ENCODE results near the gene CSKMT. TPM values are rescaled to one million over a fixed set of nuclear protein-coding genes. Genes with fewer than 3 reads are reported as not detected.

Gene CSKMT
- total RNA-seq, 1 experiment from 2014 or later, result 40.1 TPM

DNA sequence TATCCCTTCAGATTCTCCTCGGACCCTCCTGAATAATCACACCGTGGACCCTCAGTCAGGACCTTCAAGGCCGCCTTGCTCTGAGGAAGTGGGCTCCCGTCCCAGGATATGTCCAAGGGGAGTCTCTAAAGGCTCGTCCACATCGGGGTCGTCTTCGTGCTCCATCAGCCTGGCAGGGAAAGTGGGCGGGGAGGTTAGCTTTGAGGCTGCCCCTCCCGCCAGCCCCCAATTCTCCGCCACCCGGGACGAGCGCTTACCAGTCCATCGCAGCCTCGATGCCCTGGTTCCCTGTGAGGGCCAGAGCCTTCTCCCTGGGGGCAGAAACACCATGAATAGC is 13.3 kb downstream of the CSKMT start:
- peak overlapping the region; percentile 91 for H3K27ac Mint-ChIP-seq (ENCODE audit: unreplicated experiment)
- H3K36me3 Mint-ChIP-seq (ENCODE audit: insufficient read depth, unreplicated experiment), result peaks cover 32% of the 10 kb centered on the region
- no peak for DNase-seq
- H3K27me3 ChIP-seq (replicated peaks; ENCODE audit: control insufficient read depth, insufficient read depth, low read length), result no peaks in the 10 kb centered on the region
- H3K4me3 Mint-ChIP-seq (ENCODE audit: unreplicated experiment), result peak overlapping the region; percentile 81
- H3K36me3 ChIP-seq (ENCODE audit: control insufficient read depth, insufficient read depth, low read length), result no peaks in the 10 kb centered on the region
- ChIA-PET POLR2A (no interaction called here), CTCF (no interaction called here)
- no TSS peak for BruUV-seq (replicated peaks)
- no peaks in the 10 kb centered on the region for H3K9me3 Mint-ChIP-seq (ENCODE audit: unreplicated experiment)
- peaks cover 15% of the 10 kb centered on the region for H3K4me1 Mint-ChIP-seq (ENCODE audit: low read depth, unreplicated experiment)
- no peaks in the 10 kb centered on the region; the same call in 1 of the 2 replicates for H3K4me1 ChIP-seq
- no peaks in the 10 kb centered on the region for H3K9me3 ChIP-seq
- intact Hi-C loops (cut with micrococcal nuclease; ENCODE audit: unreplicated experiment), result loop anchor here (10.0 kb wide), 1 partner anchor 284 kb away; no protein-coding TSS in a partner anchor
- TF ChIP-seq, protein P1, sequence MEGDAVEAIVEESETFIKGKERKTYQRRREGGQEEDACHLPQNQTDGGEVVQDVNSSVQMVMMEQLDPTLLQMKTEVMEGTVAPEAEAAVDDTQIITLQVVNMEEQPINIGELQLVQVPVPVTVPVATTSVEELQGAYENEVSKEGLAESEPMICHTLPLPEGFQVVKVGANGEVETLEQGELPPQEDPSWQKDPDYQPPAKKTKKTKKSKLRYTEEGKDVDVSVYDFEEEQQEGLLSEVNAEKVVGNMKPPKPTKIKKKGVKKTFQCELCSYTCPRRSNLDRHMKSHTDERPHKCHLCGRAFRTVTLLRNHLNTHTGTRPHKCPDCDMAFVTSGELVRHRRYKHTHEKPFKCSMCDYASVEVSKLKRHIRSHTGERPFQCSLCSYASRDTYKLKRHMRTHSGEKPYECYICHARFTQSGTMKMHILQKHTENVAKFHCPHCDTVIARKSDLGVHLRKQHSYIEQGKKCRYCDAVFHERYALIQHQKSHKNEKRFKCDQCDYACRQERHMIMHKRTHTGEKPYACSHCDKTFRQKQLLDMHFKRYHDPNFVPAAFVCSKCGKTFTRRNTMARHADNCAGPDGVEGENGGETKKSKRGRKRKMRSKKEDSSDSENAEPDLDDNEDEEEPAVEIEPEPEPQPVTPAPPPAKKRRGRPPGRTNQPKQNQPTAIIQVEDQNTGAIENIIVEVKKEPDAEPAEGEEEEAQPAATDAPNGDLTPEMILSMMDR (IDR thresholded peaks at IDR 0.05; ENCODE audit: insufficient read depth in 1 of 2, low read depth in 1 of 2, low read length in 1 of 2, severe bottlenecking in 1 of 2, unreplicated experiment in 1 of 2), result no peak
- no peaks in the 10 kb centered on the region for H3K27me3 Mint-ChIP-seq (ENCODE audit: insufficient read depth, unreplicated experiment)
- peak overlapping the region; percentile 95 for H3K4me3 ChIP-seq (ENCODE audit: low read depth, low read length)

DNA sequence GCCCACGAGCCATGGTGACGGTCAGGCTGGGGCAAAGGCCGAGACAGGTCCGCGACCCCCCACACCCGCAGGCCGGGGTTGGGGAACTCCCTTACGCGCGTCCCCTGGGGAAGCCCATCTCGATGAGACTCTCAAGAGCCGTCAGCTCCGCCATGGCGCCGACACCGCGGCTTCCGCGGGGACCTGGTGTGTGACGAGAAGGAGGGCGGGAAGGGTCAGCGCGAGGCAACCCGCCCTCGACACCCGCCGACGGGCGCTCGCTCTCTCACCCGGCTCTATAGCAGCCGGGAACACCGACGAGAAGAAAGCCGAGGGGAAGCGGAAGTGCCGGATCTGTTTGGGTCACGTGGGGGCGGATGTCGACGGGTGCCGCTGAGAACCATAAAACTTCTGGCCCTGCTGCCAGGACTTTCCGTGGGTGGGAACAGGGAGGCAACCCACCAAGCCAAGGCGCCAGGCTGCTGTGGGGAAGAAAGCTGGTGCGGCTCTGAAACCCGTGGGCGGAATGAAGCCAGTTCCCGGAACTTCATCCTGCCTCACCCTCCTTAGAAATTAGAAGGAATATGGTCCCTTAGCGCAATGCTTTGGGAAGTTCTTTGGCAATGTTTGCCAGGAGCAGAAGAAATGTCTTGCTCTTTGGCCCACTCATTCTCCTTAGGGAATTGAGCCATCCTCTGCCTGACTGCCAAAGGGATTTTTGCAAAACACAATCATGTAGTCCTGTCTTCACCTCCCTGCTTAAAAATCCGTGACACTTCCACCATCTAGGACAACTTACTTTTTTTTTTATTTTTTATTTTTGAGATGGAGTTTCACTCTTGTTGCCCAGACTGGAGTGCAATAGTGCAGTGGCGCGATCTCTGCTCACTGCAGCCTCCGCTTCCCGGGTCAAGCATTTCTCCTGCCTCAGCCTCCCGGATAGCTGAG is 13.9 kb downstream of the CSKMT start, which contains the start of gene UBXN1:
Gene UBXN1, minus strand, starts transcription at position 304 of the 927 bp plus-strand sequence. Its CDS starts 150 bp downstream, at position 154.
- peak within 1 kb of the TSS; percentile 95 for H3K4me3 ChIP-seq (ENCODE audit: low read depth, low read length)
- Mint-ChIP-seq H3K4me1 (ENCODE audit: low read depth, unreplicated experiment) (peaks cover 15% of the 10 kb centered on the region), H3K27me3 (ENCODE audit: insufficient read depth, unreplicated experiment) (no peaks in the 10 kb centered on the region), H3K36me3 (ENCODE audit: insufficient read depth, unreplicated experiment) (peaks cover 26% of the 10 kb centered on the region), H3K9me3 (ENCODE audit: unreplicated experiment) (no peaks in the 10 kb centered on the region), H3K4me3 (ENCODE audit: unreplicated experiment) (peak within 1 kb of the TSS; percentile 81), H3K27ac (ENCODE audit: unreplicated experiment) (peak within 1 kb of the TSS; percentile 91)
- H3K9me3 ChIP-seq, result no peaks in the 10 kb centered on the region
- no peaks in the 10 kb centered on the region; the same call in 1 of the 2 replicates for H3K4me1 ChIP-seq
- ChIA-PET POLR2A (interaction anchor here (0.6 kb wide), 1 partner anchor 177 kb away, joined by 8 read pairs; no protein-coding TSS in a partner anchor), CTCF (no interaction called here)
- intact Hi-C loops (cut with micrococcal nuclease; ENCODE audit: unreplicated experiment), result loop anchor here (1.0 to 10.0 kb wide), 3 partner anchors 8 to 284 kb away; partner anchors contain the start of gene UQCC3
- DNase-seq, result peak; percentile 87 to 88
- no peaks in the 10 kb centered on the region for H3K36me3 ChIP-seq (ENCODE audit: control insufficient read depth, insufficient read depth, low read length)
- TF ChIP-seq, protein P1 (IDR thresholded peaks at IDR 0.05; ENCODE audit: insufficient read depth in 1 of 2, low read depth in 1 of 2, low read length in 1 of 2, severe bottlenecking in 1 of 2, unreplicated experiment in 1 of 2), result no peak
- TSS peak; percentile 64 for BruUV-seq (replicated peaks)
- H3K27me3 ChIP-seq (replicated peaks; ENCODE audit: control insufficient read depth, insufficient read depth, low read length), result no peaks in the 10 kb centered on the region

DNA sequence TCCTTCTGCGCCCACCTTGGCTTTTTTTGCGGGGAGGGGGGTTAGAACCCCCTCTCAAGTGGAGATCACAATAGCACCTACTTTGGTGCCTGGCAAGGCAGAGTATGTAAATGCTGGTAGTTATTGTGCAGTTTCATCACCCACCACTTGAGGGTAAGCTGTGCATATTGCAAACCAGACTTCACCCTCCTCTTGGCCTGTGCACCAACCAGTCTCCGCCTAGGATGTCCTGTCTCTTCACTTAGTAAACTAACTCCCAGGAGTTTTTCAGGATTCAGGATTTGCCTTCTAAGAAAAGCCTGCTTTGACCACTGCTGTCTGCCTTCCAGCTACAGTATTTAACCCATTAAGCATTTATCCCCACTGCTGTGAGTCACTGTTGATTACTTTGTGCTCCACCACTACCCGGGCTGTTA is 15.7 kb downstream of the CSKMT start:
- Histone ChIP-seq H3K4me1 (no peaks in the 10 kb centered on the region; the same call in 1 of the 2 replicates), H3K9me3 (no peaks in the 10 kb centered on the region), H3K36me3 (ENCODE audit: control insufficient read depth, insufficient read depth, low read length) (no peaks in the 10 kb centered on the region), H3K27me3 (replicated peaks; ENCODE audit: control insufficient read depth, insufficient read depth, low read length) (no peaks in the 10 kb centered on the region), H3K4me3 (ENCODE audit: low read depth, low read length) (no peak overlapping the region)
- TF ChIP-seq, protein P1 (IDR thresholded peaks at IDR 0.05; ENCODE audit: insufficient read depth in 1 of 2, low read depth in 1 of 2, low read length in 1 of 2, severe bottlenecking in 1 of 2, unreplicated experiment in 1 of 2), result peak; percentile 45 to 66
- ChIA-PET POLR2A (interaction anchor here (0.8 to 1.5 kb wide), 4 partner anchors 9 to 89 kb away, joined by 4 to 7 read pairs (median 5); partner anchors contain the start of genes C11orf98, CSKMT, LBHD1 and TUT1), CTCF (interaction anchor here (0.6 to 1.5 kb wide), 7 partner anchors 14 to 91 kb away, joined by 3 to 12 read pairs (median 5); partner anchors contain the start of genes C11orf98, CSKMT, TAF6L and ZBTB3)
- peak overlapping the region; percentile 49 for H3K27ac Mint-ChIP-seq (ENCODE audit: unreplicated experiment)
- H3K36me3 Mint-ChIP-seq (ENCODE audit: insufficient read depth, unreplicated experiment), result peaks cover 13% of the 10 kb centered on the region
- H3K27me3 Mint-ChIP-seq (ENCODE audit: insufficient read depth, unreplicated experiment), result no peaks in the 10 kb centered on the region
- peaks cover 15% of the 10 kb centered on the region for H3K4me1 Mint-ChIP-seq (ENCODE audit: low read depth, unreplicated experiment)
- peak; percentile 66 to 76 for DNase-seq
- no TSS peak for BruUV-seq (replicated peaks)
- intact Hi-C loops (cut with micrococcal nuclease; ENCODE audit: unreplicated experiment), result loop anchor here (1.0 kb wide), 1 partner anchor 41 kb away; no protein-coding TSS in a partner anchor
- H3K9me3 Mint-ChIP-seq (ENCODE audit: unreplicated experiment), result no peaks in the 10 kb centered on the region
- H3K4me3 Mint-ChIP-seq (ENCODE audit: unreplicated experiment), result peak overlapping the region; percentile 38

Measured in Caco-2 (cell line).